GM20000 (cell line): ENCODE data around the gene OR10V1.

Experiments
- DNase-seq: peaks from one replicate; pipeline ENCODE4 v3.0.0; 2012; ENCODE audit warnings: low spot score
- TF ChIP-seq, protein P1 (sequence below): IDR thresholded peaks from 2 replicates; pipeline ENCODE4 v1.5.1; 2012; ENCODE audit warnings: mild to moderate bottlenecking, control low read depth; ENCODE audit errors: extremely low read depth, missing control alignments

The OR10V1 gene

DNA sequence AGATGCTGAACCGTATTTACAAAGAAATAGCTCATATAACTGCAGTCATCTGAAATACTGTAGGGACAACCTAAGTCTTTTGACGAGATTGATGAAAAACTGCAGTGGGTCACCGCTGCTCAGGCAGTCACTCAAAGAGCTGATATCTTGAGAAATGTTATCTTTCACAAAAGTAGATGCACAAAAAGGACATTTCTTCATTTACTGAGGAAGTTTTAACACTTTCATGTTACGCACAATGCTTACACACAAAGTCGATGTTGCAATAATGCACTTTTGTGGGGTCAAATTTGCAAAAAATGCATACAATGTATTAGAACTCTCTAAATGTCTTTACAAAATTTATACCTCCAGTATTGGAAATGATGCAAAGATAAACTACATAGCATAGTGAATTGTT, 16.2 kb upstream of the OR10V1 start:
- DNase-seq, result no peak
- TF ChIP-seq, protein P1, sequence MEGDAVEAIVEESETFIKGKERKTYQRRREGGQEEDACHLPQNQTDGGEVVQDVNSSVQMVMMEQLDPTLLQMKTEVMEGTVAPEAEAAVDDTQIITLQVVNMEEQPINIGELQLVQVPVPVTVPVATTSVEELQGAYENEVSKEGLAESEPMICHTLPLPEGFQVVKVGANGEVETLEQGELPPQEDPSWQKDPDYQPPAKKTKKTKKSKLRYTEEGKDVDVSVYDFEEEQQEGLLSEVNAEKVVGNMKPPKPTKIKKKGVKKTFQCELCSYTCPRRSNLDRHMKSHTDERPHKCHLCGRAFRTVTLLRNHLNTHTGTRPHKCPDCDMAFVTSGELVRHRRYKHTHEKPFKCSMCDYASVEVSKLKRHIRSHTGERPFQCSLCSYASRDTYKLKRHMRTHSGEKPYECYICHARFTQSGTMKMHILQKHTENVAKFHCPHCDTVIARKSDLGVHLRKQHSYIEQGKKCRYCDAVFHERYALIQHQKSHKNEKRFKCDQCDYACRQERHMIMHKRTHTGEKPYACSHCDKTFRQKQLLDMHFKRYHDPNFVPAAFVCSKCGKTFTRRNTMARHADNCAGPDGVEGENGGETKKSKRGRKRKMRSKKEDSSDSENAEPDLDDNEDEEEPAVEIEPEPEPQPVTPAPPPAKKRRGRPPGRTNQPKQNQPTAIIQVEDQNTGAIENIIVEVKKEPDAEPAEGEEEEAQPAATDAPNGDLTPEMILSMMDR, result no peak

DNA sequence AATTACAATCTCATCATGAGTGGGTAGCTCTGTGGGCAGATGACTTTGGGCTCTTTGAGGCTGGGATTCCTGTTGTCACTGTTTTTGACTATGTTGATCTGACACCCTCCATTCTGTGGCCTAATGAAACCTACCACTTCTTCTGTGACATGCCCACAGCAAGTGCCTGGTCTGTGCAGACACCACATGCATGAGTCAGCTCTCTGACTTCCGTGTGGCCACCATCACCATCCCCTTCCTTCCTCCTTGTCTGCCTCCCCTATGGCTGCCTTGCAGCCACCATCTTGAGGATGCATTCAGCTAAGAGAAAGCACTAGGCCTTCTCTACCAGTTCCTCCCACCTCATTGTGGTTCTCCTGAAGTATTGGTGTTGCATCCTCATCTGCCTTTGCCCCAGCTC, 15.3 kb upstream of the OR10V1 start:
- TF ChIP-seq, protein P1, result no peak
- DNase-seq, result no peak

- no peak for DNase-seq
- TF ChIP-seq, protein P1, result no peak
These were observed 14.5 kb upstream of the OR10V1 start for GRCh38 chr11:59728154-59728553.

DNA sequence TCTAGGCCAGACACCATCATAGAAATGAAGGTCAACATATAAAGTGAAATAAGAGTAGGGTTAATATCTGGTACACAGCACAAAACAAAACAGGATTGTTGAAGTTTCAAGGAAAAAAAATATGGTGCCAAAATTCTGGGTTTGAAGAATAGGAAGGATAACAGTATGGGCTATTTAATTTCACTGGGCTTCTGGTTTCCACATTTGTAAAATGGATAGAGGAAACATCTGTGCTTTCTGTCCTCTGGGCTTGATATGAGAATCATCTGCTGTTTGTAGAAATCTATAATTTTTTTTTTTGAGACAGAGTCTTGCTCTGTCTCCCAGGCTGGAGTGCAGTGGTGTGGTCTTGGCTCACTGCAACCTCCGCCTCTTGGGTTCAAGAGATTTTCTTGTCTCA, 13.8 kb upstream of the OR10V1 start:
- TF ChIP-seq, protein P1, result no peak
- DNase-seq, result no peak

GRCh38 chr11:59724066-59724465, 10.4 kb upstream of the OR10V1 start:
- TF ChIP-seq, protein P1, result no peak
- DNase-seq, result no peak

- DNase-seq, result no peak
- TF ChIP-seq, protein P1, result no peak
These were observed 5.9 kb upstream of the OR10V1 start for GRCh38 chr11:59719556-59719955.

DNA sequence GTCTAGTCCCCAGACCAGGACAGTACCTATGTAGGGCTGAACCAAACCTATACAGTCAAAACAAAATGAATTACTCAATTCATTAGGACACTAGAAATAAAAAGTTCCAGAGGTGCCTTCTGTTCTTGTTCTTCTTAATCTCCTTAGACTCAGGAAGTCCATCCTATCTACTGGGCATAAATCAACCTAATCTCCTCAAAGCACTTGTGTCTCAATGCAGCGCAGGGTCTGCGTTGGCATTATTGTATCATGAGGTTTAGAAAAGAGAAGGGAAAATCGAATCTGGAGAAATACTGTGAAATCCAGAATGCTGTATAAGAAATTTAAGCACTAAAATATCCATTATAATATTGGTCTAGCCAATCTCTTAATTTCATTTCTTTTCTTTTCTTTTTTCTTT, 2.4 kb upstream of the OR10V1 start:
- TF ChIP-seq, protein P1, result no peak
- no peak for DNase-seq
